ENCODE results near the gene CHRM5.
"Not testable (repeated sequence)": the region's sequence is repeated elsewhere in the genome, so short reads cannot be mapped to it uniquely, and the experiment has no call there.

Gene CHRM5

DNA sequence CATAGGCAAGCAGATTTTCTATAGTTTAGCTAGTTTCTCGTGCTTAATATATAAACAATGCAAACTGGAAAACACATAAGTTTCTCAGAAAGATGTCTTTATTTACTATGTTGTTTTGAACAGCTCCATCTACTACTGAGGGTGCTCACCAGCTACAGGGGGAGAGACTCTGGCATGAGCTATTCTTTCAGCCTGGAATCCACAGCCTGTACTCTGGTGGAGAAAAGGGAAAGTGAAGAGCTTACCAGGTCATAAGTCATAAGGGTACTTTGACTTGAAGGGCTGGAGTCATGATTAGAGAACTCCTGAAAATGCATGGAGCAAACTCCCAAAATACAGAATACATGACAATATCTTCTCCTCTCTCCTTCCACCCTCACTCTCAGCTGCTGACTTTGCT lies 75.1 kb downstream of the CHRM5 start:
- DNase-seq, result no peak

DNA sequence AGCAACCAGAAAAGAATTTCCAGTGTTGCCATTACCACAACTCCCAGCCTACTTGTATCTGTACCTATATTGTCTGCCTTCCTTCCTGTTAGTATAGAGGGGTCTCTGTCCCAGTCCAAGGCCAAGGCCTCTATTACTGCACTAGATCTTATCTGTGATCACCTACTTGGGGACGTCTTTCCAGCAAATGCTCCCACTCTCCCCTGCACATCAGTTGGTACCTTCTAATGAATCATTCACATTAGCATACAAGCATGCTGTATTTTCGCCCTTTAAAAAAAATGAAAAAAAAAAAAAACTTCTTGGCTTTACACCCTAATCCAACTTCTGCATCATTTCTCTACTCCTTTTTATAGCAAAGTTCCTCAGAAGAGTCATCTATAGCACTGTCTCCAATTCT lies 75.5 kb downstream of the CHRM5 start:
- DNase-seq, result no peak

DNA sequence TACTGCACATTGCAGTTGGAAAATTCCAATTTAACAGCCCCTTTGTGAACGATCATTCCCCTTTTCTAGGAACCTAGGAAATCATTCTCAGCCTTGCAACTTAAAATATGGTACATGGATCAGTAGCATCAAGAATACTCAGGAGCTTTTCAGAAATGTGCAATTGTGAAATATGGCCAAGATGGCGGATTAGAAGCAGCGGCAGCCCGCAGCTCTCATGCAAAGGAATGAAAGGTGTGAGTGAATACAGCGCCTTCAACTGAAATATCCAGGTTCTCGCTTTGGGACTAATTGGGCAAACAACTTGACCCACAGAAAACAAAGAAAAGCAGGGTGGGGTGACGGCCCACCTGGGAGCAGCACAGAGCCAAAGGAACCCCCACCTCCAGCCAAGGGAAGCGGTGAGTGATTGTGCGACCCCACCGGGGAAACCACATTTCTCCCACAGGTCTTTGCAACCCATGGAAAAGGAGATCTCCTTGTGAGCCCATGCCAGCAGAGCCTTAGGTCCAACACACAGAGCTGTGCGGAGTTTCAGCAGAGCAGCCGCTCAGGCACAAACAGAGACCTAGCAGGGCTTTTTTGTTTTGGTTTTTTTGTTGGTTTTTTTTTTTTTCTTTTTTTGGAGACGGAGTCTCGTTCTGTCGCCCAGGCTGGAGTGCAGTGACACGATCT lies 78.3 kb downstream of the CHRM5 start:
- no peak for DNase-seq

DNA sequence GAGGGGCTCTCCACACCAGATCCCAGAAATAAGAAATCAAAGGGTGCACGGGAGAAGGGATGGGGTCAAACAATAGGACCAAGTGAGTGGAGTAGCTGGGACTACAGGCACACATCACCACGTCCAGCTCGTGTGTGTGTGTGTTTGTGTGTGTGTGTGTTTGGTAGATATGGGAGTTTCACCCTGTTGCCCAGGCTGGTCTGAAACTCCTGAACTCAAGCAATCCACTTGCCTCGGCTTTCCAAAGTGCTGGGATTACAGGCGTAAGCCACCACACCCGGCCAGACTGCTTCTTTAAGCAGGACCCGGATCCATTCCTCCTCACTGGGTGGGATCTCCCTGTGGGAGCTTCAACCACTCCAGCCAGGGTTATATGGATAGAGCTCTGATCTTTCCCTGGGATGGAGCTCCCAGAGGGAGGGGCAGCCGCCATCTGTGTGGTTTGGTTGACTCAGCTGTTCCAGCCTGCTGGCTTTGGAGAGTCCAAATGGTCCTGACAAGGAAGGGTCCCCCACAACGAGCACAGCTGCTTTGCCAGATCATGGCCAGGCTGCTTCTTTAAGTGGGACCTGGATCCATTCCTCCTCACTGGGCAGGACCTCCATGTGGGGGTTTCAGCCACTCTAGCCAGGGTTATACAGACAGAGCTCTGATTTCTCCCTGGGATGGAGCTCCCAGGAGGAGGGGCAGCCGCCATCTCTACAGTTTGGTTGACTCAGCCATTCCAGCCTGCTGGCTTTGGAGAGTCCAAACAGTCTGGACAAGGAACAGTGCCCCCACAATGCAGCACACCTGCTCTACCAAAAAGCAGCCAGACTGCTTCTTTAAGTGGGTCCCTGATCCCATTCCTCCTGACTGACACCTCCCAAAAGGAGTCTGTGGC lies 79.8 kb downstream of the CHRM5 start:
- DNase-seq, result no peak

DNA sequence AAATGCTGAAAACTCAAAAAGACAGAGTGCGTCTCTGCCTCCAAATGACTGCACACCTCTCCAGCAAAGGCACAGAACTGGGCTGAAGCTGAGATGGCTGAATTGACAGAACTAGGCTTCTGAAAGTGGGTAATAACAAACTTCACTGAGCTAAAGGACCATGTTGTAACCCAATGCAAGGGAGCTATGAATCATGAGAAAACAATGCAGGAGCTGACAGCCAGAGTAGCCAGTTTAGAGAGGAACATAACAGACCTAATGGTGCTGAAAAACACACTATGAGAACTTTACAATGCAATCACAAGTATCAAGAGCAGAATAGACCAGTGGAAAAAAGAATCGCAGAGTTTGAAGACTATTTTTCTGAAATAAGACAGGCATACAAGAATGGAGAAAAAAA lies 80.8 kb downstream of the CHRM5 start:
- no peak for DNase-seq

DNA sequence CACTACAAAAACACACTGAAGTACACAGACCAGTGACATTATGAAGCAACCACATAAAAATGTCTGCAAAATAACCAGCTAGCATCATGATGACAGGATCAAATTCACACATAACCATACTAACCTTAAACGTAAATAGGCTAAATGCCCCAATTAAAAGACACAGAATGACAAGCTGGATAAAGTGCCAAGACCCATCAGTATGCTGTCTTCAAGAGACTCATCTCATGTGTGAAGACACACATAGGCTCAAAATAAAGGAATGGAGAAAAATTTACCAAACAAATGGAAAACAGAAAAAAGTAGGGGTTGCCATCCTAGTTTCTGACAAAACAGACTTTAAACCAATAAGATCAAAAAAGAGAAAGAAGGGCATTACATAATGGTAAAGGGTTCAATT lies 82.1 kb downstream of the CHRM5 start:
- not testable (repeated sequence) for DNase-seq

DNA sequence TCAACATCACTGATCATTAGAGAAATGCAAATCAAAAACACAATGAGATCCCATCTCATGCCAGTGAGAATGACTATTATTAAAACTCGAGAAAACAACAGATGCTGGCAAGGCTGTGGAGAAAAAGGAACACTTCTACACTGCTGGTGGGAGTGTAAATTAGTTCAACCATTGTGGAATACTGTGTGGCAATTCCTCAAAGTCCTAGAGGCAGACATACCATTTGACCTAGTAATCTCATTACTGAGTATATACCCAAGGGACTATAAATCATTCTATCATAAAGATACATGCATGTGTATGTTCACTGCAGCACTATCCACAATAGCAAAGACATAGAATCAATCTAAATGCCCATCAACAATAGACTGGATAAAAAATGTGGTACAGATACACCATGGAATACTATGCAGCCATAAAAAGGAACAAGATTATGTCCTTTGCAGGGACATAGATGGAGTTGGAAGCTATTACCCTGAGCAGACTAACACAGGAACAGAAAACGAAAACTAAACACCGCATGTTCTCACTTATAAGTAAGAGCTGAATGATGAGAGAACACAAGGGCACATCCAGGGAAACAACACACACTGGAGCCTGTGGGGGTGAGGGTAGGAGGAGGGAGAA lies 85.9 kb downstream of the CHRM5 start:
- no peak for DNase-seq

DNA sequence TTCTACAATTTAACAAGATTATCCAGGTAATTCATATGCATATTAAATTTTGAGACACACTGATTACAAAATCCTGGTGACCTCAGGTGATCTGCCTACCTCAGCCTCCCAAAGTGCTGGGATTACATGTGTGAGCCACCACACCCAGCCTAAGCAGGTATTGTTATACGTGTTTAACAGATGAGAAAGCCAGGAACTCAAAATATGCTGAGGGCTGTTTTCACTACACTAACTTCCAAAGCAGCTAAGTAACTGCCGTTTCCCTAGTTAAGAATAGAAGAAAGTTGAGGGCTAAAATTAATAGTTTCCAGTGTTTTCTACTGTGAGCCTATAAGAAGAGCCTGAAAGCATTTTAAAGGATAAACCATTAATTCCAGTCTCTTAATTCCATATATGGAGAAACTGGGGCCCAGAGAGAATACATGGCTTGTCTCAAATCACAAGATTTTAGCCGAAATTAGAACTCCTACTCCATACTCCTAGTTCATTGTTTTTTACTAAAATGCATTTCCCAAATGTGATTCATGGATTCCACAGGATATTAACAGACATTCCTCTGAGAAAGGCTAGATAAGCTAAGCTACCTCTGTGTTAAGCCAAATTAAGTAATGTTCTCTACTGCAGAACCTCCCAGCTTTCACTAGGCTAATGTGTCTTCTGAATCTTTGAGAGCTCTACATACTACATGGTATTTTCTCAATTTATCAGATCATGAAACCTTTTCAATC lies 87.7 kb downstream of the CHRM5 start:
- DNase-seq, result no peak

DNA sequence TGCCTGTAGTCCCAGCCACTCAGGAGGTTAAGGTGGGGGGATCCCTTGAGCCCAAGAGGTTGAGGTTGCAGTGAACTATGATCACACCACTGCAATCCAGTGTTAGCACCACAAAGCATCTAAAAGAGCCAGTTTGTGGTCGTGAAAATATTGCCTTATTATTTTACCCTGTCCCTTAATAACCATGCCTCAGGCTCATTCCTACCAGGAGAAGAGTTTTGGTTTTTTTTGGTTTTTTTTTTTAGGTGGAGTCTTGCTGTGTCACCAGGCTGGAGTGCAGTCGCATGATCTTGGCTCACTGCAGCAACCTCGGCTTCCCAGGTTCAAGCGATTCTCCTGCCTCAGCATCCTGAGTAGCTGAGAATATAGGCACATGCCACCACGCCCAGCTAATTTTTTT lies 88.6 kb downstream of the CHRM5 start:
- DNase-seq, result no peak

DNA sequence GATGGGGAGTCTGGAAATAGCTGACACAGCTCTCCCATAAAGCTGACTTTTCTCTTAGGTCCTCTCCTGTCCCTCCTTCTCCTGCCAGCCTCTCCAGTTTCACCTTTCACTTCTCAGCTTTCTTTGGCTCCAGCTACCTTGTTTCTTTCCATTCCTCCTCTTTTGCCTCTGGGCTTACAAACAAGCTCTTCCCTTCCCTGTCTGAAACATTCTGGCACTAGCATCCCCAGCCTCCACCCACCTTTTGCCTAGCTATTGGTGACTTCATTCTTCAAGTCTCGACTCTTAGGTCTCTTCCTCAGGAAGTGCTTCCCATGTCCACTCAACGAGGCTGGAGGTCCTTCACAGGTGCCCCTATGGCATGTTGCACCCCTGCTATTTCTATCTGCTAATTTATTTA lies 91.2 kb downstream of the CHRM5 start:
- DNase-seq, result no peak

DNA sequence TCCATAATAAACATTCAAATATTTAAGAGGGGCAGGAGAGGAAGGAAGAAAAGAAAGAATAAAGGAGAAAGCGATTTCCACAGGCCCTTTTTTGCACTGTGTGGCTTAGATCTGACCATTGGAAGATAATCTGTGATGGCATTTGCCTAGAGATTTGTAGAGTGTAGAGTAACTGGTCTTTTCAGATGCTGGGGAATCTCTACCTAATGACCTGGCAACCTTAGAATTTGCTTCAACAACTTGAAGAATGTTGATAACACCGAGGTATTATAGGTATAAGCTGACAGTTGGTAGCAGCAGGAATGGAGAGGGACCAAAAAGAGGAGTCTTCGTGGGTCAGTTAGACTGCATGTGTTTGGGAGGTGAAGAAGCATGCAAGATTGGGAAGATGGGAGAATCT lies 91.6 kb downstream of the CHRM5 start:
- no peak for DNase-seq

DNA sequence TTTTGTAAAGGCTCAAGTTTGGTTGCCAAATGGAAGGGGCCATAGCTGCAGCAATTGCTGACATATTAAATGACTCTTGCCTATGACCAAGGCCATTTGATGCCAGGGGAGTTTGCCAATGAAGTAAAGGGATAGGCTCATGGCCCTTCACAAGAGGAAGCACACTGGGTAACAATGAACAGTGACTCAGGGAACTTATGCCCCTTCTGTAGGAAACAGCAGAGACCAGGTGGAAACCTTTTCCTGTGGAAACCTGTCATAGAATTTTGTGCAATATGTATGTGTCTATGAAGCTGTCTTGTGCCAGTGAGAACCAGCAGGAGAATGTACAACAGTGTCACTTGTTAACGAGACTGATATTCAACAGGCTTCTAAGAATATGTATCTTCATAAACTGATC lies 96.1 kb downstream of the CHRM5 start:
- no peak for DNase-seq

DNA sequence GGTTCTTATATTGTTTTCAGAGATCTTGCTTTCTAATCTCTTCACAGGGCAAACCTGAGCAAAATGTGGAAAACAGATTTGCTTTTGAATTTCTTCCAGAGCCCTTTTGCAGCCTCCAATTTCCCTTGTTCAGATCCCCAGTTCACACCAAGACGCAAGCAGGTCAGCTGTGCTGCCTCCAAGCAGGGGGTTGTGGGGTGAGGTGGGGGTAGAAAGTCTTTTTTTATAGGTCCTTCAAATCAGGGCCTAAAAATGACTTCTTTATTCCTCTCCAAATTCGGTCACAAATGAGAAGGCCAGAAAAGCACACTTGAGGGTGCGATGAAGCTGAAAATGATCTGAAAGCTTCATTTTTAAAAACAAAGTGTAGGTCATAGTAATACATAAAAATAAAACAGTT lies 97.0 kb downstream of the CHRM5 start:
- no peak for DNase-seq

DNA sequence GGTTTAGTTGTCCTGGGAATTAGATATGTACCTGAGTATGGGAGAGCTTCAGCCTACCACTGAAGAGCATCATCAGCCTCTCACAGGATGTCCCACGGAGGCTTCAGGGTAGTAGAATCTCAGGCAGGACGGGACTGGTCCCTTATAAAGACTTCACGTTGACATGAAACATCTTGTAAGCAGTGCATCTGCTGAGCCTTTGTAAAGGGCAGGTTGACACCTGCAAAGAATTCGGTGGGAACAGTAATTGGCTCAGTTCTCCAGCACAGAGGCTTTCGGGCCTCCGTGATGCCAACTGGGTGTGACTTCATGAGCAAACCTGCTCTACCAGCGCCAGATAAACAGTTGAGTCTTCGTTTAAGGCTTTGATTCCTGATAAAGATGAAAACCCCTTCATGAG lies 97.6 kb downstream of the CHRM5 start:
- no peak for DNase-seq

DNA sequence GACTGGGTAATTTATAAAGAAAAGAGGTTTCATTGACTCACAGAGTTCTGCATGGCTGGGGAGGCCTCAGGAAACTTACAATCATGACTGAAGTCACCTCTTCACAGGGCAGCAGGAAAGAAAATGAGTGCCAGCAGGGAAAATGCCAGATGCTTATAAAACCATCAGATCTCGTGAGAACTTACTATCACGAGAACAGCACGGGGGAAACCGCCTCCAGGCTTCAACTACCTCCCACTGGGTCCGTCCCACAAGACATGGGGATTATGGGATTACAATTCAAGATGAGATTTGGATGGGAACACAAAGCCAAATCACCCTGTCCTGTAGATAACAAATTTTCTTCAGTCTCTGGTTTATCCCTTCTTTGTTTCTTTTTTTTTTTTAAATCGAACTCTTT lies 101.7 kb downstream of the CHRM5 start:
- DNase-seq, result no peak

DNA sequence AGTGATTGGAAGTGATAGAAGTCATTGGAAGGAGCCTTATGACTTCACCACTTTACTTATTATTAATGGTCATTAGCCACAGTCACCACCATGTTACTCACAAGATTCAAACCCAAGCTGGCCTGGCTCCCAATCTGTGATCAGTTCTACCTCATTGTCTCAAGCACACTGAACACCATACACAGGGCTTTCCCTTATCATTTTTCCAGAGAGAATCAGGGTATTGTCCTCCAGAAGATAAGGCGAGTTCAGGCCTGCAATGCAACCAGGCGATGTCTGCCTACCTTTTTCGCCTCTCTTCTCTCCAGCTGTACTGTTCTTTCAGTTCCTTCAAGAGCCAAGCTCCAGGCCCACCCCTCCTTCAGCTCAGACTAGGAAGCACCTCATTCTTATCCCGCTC lies 108.5 kb downstream of the CHRM5 start:
- no peak for DNase-seq

DNA sequence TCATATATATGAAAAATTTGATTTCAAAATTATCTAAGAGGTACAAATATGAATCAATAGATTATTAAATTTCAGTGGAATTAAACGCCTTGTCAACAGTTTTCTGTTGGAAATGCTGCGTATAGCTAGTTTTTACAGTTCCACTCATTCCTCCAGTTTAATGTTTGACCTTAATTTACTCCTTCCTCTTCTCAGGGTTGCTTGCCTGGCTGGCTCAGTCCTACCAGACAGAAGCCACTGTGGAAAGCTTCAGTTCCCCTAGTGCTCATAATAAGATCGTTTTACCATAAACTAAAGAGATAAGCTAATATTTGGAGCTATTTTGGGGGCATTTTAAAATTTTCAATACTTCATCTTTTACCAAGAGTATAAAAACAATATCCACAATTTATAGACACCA lies 110.6 kb downstream of the CHRM5 start:
- no peak for DNase-seq

DNA sequence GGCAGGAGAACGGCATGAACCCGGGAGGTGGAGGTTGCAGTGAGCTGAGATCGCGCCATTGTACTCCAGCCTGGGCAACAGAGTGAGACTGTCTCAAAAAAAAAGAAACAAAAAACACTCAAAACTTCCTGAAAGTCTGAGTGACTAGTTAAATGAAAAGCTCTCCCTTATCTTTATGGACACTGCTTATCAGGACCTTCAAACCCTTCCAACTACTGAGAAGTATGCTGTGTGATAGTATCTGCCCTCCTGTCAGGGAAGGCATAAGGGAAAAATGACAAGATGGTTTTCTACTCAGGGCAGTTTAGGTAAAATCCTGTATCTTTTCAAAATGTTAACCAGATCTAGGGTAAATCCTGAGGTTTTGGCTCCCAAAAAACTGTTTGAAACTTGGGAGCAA lies 111.6 kb downstream of the CHRM5 start:
- DNase-seq, result no peak

DNA sequence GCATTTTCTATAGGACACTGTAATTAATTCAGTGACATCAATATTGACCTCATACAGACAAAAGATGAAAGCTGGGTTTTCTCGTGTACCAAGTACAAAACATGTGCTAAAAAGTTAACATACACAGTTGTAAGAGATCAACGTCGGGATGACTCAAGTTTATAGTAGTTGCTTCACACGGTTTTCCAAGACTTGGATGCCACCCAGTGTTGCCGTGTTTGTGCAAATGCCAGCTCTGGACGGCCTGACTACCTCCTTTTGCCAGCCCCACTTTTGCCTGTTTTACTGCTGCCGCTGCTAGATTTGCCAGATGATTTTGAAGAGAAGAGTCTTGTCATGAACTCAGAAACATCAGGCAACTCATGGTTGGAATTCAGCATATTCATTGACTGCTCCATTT lies 115.8 kb downstream of the CHRM5 start:
- no peak for DNase-seq

DNA sequence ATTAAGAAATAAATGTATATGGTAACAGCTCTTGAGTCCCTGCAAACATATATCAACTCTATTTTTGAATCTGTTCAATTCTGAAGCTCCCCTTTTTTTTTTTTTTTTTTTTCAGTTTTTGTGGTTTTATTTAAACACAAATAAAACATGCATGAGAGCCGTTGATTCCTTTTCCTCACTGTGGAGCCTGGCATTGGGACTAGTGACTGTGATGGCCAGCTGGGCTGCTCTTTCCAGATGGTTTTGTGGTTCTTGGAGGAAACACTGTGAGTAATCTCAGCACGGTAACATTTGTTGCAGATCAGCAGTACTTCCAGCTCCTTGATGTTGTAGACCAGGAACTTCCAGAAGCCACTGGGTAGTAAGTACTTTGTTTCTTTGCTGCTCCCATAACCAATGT lies 117.4 kb downstream of the CHRM5 start:
- no peak for DNase-seq

DNA sequence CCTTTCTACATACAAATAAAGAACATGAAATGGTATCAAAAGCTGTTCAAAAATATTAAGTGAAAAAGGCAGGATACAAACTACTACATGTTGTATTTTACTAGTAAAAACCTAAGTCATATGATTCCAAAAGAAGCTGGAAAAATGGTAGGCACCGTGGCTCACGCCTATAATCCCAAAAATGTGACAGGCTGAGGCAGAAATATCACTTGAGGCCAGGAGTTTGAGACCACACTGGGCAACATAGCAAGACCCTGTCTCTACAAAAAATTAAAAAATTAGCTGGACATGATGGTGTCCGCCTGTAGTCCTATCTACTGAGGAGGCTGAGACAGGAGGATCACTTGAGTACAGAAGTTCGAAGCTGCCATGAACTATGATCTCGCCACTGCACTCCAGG lies 131.6 kb downstream of the CHRM5 start:
- DNase-seq, result no peak

DNA sequence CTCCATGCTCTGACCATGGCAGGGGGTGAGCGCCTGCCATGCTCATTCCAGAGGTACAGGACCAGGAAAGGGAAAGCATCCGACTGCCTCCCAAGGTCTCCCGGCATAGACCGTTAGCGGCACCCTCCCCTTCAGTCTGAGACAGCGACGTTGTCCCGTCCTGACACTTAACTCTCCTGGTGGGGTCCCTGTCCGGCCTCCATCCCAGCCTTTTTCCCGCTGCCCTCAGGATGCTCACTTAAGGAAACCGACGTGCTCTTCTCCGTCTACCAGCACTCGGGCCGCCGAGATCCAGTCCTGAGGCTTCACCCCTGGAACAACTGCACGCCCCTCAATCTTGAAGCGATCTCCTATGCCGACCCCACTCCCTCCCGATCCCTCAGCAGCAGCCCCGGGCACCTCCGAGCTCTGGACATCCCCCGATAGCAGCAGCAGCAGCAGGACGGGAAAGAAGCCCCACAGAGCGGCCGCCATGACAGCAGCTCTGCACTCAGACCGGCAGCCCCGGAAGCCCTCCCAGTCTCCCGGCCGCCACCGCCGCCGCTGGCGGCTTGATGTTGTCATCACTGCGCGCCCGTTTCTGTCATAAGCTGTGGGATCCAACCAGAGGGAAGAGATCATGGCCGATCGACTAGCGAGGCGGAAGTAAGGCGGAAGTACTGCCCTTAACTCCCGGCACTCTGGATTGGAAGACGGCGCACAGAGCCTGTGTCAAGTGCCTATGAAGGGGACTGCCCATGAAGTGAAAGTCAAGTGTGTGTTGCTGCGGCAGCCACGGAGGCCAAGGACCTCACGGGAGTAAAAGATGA lies 133.3 kb downstream of the CHRM5 start, which contains the start of the genes EMC7 and PGBD4:
Gene EMC7, minus strand, starts transcription at position 497 of the 809 bp plus-strand sequence. Its CDS starts 23 bp downstream, at position 474.
Gene PGBD4, plus strand, starts transcription at position 718 of the 809 bp plus-strand sequence. CDS start 449 bp downstream, outside the sequence.
- DNase-seq, result peak; percentile 100
